ENCODE data around the gene ERC2.

ERC2 gene

GRCh38 chr3:55692957-55693558 lies 775.2 kb downstream of the ERC2 start:
- in situ Hi-C loops (cut with MboI; ENCODE audit: low sequenced_read_pairs), result no loop called here

GRCh38 chr3:55692295-55692956 lies 775.8 kb downstream of the ERC2 start:
- in situ Hi-C loops (cut with MboI; ENCODE audit: low sequenced_read_pairs), result no loop called here

DNA sequence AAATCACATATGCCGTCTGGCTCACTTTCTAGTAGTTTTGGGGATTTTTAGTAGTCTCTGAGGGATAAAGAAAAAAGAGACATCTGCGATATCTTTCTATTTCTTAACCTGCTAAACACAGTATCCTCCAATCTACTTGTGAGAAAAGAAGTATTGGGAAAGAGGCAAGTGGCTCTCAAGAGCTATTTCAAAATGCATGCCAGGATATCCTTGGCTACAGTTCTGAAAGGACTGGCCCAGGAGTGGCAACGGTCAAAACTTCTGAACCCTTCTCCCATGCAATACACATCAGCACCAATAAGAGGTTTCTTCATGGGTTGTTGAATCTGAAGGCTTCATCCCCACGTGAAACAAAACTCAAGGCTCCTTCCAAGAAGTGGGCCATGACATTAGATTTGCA lies 777.1 kb downstream of the ERC2 start:
- in situ Hi-C loops (cut with MboI; ENCODE audit: low sequenced_read_pairs), result no loop called here

DNA sequence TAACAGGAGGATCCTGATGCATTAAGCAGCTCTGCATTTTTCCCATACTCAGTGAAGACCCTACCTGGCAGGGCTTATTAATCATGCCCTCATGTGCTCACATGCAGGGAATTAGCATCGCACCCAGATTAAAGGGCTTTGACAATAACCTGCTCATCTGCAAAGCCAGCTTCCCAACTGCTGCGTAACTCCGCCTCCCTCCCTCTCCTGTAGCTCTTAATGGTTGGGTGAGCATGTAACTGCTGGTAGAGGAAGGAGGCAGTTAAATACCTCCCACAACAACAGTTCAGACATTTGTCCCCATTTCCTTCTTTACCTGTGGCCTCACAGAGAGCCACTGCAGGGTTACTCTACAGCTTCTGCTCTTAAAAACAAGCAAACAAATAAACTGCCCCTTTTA lies 777.5 kb downstream of the ERC2 start:
- in situ Hi-C loops (cut with MboI; ENCODE audit: low sequenced_read_pairs), result no loop called here

- in situ Hi-C loops (cut with MboI; ENCODE audit: low sequenced_read_pairs), result no loop called here
Observed at GRCh38 chr3:55690177-55690576, 778.1 kb downstream of the ERC2 start.

GRCh38 chr3:55688154-55688553 lies 780.1 kb downstream of the ERC2 start:
- in situ Hi-C loops (cut with MboI; ENCODE audit: low sequenced_read_pairs), result no loop called here

DNA sequence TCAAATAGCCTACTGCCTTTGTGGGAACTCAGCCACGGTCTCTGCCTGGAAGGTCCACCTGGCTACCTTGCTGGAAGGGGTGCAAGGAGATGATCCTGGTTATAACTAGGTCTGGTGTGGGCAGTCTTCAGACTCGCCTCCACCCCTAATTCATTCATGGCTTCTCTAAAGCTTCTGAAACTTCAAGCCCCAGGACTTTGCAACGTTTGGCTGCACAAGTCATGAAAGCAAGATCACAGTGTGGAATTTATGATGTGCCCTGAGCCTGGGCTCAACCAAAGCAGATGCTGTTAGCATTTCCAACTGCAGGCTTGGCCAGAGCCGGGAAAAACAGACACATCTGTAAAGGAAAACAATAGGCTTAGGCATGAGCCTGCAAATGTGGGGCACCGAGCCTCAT lies 780.7 kb downstream of the ERC2 start:
- in situ Hi-C loops (cut with MboI; ENCODE audit: low sequenced_read_pairs), result no loop called here

DNA sequence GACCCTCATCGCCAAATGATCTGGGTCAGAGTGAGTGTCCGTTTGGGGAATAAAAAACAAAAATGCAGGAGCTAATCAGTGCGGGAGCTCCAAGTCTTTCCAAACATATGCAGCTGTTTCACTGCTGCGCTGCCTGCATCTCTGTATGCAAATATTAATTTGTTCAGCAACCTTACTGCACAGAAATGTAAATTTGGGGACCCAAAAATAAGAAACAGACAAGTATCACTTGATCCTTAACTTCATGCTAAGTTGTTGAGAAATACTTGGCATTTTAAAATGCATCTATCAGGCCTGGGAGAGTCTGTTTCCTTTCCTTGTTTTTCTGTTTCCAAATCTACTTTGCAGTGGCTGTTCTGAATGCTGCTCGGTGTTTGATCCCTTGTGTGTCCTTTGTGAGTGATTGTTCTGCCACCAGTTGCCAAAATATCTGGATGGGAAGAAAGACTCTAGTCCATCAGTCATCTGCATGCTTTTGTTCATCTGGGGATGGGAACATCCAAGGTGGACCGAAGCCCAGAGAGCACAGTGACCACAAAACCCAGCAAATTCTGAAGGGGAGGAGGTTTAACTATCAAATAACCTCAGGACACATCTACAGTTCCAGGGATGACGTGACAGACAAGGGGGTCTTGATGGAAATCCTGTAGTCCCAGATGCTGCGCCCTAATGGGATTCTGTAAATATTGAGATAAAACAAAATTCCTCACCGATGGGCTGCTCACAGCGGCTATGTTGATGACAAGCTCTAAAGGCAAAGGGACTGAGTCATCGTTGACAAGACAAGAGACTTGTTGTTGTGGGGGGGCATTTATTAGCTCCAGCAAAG lies 781.6 kb downstream of the ERC2 start:
- in situ Hi-C loops (cut with MboI; ENCODE audit: low sequenced_read_pairs), result no loop called here

GRCh38 chr3:55683666-55684270 lies 784.5 kb downstream of the ERC2 start:
- in situ Hi-C loops (cut with MboI; ENCODE audit: low sequenced_read_pairs), result no loop called here

DNA sequence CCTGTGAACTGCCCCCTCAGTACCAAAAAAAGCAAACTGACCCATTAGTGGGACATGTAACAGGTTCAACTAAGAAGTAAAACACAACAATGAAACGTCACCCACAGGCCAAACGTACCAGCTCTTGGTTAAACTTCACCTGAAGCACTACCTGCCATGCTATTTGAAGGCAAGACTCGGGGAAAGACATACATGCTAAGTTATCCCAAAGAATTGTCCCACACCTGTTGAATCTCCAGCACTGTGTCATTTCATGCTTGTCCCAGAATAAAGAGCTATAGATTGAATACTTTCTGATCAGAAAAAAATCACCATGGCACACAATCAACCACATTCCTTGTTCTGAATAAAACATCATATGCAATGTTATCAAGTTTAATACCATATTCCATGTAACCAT lies 785.8 kb downstream of the ERC2 start:
- in situ Hi-C loops (cut with MboI; ENCODE audit: low sequenced_read_pairs), result no loop called here

DNA sequence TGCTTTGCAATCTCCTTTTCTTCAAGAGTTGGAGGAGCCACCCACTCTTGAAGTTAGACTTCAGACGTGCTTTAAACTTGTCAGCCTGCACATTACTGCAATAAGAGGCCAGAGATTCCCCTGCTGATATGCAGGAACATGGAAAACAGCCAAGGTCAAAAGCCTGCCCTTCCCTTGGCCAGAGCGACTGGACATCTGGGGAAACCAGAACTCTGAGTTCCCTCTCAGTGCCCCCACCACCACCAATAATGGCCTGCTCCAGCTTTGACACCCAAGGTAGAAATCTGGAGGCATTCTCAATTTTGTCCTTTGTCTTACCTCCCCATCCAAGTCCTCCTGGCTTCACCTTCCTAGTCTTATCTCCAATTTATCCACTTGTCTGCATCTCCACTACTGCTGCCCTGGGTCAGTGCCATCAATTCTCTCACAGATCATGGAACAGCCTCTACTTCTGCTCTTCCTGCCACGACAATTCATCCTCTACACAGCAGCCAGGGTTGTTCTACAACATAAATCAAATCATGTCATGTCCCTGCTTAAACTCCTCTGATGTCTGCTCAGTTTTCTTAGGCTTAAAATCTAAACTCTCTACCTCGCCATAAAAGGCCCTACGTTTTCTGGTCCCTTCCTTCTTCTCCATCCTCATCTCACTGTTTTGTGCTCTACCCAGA lies 789.6 kb downstream of the ERC2 start:
- in situ Hi-C loops (cut with MboI; ENCODE audit: low sequenced_read_pairs), result no loop called here

DNA sequence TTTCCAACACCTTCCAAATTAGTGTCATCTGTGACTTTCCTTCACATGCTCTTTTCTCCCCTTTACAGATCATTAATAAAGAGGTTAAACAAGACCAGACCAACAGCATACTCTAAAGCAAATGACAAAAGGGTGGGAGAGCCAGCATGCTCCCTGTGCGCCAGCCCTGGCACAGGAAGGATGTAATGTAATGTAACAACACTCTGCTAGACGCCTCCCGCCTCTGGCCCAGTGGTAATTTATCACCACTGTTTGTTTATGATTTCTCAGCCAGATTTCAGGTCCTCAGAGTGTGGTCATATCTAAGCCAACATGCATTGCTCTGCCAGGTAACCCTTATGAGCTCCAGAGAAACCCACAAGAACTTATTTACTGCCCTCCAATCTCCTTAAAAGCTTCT lies 791.6 kb downstream of the ERC2 start:
- in situ Hi-C loops (cut with MboI; ENCODE audit: low sequenced_read_pairs), result no loop called here

DNA sequence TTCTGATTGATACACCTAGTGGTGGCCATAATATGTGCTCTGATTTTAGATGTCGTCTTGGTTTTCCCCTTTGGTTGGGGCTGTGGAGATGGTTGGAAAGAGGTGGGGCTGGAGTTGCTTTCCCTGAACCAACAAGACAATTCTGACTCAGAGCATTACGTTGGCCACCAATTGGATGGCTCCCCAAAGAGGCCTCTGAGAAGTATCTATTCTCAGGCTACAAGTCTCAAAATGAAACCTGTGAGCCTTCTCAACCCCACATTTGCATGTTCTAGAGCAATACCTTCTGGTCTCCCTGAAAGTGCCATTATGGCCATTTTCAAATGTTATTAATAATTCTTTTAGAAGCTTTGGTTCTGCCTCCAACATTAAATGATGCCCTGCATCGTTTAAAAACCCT lies 792.8 kb downstream of the ERC2 start:
- in situ Hi-C loops (cut with MboI; ENCODE audit: low sequenced_read_pairs), result no loop called here

- in situ Hi-C loops (cut with MboI; ENCODE audit: low sequenced_read_pairs), result no loop called here
Observed at GRCh38 chr3:55673764-55674163, 794.5 kb downstream of the ERC2 start.

- in situ Hi-C loops (cut with MboI; ENCODE audit: low sequenced_read_pairs), result no loop called here
Observed at GRCh38 chr3:55669133-55669532, 799.1 kb downstream of the ERC2 start.

DNA sequence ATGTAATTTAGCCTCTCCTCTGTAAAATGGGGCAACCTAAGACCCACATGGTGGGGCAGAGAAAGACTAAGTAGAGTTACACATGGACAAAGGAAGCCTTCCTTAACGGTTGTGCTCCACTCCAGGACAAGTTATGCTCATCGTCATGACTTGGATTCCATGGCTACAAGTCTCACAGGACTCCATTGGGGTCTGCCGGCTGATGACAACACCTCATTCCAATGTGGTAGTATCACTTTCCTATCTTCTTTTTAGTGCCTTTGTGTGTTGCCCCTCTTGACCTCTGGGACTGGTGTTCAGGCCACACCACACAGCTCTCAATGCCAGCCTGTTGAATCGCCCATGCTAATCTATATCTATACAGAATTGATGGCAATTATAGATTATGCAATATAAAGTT lies 799.9 kb downstream of the ERC2 start:
- in situ Hi-C loops (cut with MboI; ENCODE audit: low sequenced_read_pairs), result no loop called here

DNA sequence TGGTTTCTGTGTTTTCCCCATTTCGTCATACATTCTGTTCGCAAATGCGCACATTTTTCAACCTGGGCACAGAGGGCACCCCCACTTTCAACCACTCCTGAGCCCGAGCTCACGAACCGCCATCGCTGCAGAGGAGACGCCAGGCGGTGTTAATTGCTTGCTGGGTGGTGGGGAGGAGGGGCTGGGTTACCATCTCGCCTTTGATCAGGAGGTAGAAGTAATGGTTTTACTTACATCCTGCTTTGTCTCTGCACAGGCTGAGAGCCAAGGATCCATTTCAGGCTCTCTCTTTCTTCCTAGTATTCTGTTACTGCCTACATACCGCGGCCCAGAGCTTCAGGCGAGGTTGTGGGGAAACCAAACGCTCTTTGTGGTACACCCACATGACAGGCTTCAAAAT lies 803.9 kb downstream of the ERC2 start:
- in situ Hi-C loops (cut with MboI; ENCODE audit: low sequenced_read_pairs), result no loop called here

- in situ Hi-C loops (cut with MboI; ENCODE audit: low sequenced_read_pairs), result no loop called here
Observed at GRCh38 chr3:55662683-55663082, 805.6 kb downstream of the ERC2 start.

- in situ Hi-C loops (cut with MboI; ENCODE audit: low sequenced_read_pairs), result no loop called here
Observed at GRCh38 chr3:55661571-55661970, 806.7 kb downstream of the ERC2 start.

DNA sequence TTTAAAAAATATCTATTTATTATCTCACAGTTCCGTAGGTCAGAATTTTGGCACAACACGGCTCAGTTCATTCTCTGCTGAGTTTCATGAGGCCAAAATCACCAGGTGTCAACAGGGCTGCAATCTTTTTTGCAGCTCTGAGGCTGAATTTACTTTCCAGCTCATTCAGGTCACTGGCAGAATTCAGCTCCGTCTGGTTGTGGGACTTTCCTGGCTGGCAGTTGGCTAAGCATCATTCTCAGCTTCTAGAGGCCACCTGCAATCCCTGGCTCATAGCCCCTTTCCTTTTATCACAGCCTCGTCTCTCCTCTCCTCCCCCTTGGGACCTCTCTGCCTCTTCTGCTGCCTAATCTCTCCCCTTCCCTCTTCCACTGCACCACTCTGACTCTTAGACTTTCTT lies 807.1 kb downstream of the ERC2 start:
- in situ Hi-C loops (cut with MboI; ENCODE audit: low sequenced_read_pairs), result no loop called here

- in situ Hi-C loops (cut with MboI; ENCODE audit: low sequenced_read_pairs), result no loop called here
Observed at GRCh38 chr3:55660642-55661041, 807.6 kb downstream of the ERC2 start.
